ENCODE results near the gene TNRC6A.
"Not testable (repeated sequence)": the region's sequence is repeated elsewhere in the genome, so short reads cannot be mapped to it uniquely, and the experiment has no call there.

The TNRC6A gene

DNA sequence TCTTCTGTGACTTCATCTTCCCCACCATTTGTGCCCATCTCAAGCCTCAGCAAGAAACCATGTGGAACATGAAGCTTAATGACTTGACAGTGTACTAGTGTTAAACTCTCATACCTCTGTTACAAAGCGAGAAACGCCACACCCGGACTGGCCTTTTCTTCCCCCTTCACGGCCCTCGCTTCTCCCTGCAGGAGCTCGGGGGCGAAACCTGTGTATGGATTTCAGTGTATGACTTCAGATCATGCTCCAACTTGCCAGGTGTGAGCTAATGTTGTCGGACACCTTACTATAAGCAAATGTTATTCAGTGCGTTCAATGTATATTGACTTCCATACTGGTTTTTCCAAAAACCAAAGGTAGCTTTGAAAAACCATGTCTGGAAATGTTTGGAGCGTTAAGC, 96.2 kb downstream of the TNRC6A start:
- Mint-ChIP-seq H3K27ac (no peak overlapping the region), H3K9me3 (no peaks in the 10 kb centered on the region), H3K4me3 (no peak overlapping the region), H3K36me3 (ENCODE audit: low read depth) (peaks cover 30% of the 10 kb centered on the region), H3K4me1 (no peaks in the 10 kb centered on the region), H3K27me3 (no peaks in the 10 kb centered on the region)
- ATAC-seq (no peak), DNase-seq (no peak)

DNA sequence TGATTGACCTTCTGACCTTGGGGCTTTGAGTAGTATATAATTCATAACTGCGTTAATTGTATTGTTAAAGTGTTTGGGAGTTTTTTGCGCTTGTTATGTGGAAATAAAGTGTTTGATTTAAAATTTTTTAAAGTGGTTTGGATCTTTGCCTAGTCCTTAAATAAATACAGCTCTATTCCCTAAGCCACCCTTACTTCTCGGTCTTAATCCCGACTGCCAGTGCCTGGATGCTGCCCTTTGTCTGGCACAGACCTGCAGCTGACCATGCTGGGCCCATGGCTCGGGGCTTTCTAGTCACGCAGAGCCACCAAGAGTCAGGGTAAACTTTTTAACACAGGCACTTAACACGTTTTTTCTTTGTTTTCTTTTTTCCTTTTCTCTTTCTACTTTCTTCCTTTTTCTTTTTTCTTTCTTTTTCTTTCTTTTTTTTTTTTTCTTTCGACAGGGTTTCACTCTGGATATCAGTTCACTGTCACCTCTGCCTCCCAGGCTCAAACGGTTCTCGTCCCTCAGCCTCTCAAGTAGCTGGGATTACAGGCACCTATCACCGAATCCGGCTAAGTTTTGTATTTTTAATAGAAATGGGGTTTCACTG, 96.7 kb downstream of the TNRC6A start:
- ATAC-seq: no peak
- H3K9me3 Mint-ChIP-seq: no peaks in the 10 kb centered on the region
- H3K36me3 Mint-ChIP-seq (ENCODE audit: low read depth): peaks cover 30% of the 10 kb centered on the region
- no peak for DNase-seq
- H3K4me1 Mint-ChIP-seq: no peaks in the 10 kb centered on the region
- no peaks in the 10 kb centered on the region for H3K27me3 Mint-ChIP-seq
- no peak overlapping the region for H3K27ac Mint-ChIP-seq
- no peak overlapping the region for H3K4me3 Mint-ChIP-seq

DNA sequence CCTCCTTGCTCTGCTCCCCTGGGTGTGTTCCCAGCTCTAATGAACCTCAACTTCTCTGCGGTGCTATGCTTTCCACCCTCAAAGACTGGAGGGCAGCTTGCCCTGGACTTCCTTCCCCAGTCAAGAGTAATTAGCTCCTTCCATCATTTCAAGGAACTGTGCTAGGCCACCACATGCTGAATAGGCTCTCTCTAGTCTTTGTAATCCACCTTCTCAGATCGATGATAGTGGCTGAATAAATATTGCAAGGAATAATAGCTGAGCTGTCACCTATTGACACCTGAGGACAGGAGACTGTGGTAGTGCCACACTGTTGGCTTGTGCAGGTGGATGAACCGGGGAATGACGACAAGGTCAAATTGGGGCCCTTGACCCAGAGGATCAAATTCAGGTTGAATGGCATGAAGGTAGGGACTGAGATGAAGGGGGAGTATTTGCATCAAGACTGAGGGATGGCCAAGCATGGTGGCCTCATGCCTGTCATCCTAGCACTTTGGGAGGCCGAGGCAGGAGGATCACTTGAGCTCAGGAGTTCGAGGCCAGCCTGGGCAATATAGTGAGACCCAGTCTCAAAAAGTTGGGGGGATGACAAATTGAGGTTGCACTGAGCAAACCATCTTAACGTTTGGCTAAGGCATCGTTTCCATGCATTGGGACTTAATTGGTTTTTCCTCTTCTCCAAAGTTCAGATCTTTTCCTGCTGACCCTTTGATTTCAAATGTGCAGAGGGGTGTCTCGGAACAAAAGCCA, 97.5 kb downstream of the TNRC6A start:
- peaks cover 30% of the 10 kb centered on the region for H3K36me3 Mint-ChIP-seq (ENCODE audit: low read depth)
- no peak for ATAC-seq
- peak overlapping the region; percentile 17 for H3K27ac Mint-ChIP-seq
- no peaks in the 10 kb centered on the region for H3K4me1 Mint-ChIP-seq
- no peak for DNase-seq
- H3K9me3 Mint-ChIP-seq: no peaks in the 10 kb centered on the region
- H3K27me3 Mint-ChIP-seq: no peaks in the 10 kb centered on the region
- no peak overlapping the region for H3K4me3 Mint-ChIP-seq

DNA sequence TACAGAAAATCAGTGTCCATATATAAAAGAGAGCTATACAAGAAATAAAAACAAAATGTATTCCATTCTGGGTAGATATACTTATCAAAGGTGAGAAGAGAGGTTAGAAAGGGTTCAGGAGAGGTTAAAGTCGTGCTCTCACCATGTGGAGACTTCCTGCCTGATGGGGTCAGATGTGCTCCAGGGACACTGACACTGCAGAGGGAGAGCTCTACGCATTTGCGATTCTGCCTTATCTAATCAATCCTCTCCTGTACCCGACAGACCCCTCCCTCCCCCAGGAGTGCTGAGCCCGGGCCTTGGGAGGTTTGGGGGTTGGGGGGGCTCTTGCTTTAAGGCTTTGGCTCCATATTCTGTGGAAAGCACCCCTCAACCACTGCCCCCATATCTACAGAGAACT, 99.7 kb downstream of the TNRC6A start:
- Mint-ChIP-seq H3K27ac (no peak overlapping the region), H3K27me3 (no peaks in the 10 kb centered on the region), H3K4me3 (no peak overlapping the region), H3K4me1 (no peaks in the 10 kb centered on the region), H3K36me3 (ENCODE audit: low read depth) (peaks cover 23% of the 10 kb centered on the region), H3K9me3 (no peaks in the 10 kb centered on the region)
- ATAC-seq: no peak
- DNase-seq: no peak

DNA sequence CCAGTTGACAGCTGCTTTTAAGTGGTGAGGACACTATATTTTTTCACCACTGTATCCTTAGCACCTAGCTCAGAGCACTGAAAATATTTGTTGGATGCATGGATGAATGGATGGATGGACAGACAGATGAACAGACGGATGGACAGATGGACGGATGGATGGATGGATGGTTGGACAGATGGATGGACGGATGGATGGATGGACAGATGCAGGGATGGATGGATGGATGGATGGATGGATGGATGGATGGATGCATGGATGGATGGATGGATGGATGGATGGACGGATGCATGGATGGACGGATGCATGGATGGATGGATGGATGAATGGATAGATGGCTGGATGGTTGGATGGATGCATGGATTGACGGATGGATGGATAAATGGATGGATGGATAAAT, 103.9 kb downstream of the TNRC6A start:
- DNase-seq (no peak), ATAC-seq (no peak)
- no peak overlapping the region for H3K27ac Mint-ChIP-seq
- H3K27me3 Mint-ChIP-seq: no peaks in the 10 kb centered on the region
- H3K4me3 Mint-ChIP-seq: no peak overlapping the region
- no peaks in the 10 kb centered on the region for H3K9me3 Mint-ChIP-seq
- peaks cover 5% of the 10 kb centered on the region for H3K36me3 Mint-ChIP-seq (ENCODE audit: low read depth)
- H3K4me1 Mint-ChIP-seq: no peaks in the 10 kb centered on the region

DNA sequence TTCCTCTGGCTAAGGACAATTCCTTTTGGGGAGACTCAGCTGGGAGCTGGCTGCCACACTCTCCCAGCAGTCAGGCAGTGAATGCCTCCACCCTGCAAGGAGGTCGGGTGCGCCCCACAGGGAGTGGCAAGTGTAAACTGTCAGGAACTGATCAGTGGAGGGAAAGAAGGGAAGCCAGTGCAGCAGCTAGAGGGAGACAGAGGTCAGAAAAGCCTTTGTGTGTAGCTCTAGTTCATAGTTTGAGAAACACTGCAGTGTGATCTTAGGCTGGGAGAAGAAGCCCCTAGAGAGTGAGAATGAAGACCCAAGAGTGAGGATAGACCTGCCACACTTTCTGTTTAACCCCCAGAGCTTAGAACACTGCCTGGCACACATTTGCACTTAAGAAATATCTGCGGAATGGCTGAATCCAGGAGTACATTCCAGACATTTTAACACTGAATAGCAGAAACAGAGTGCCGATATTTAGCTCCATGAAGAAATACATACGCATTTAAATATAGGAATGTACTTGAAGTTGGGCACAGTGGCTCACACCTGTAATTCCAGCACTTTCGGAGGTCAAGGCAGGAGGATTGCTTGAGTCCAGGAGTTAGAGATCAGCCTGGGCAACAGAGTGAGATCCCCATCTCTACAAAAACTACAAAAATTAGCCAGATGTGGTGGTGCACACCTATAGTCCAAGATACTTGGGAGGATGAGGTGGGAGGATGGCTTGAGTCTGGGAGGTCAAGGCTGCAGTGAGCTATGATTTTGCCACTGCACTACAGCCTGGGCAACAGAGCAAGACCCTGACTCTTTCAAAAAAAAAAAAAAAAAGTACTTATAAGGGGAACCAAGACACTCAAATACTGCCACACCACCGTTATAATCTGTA, 105.2 kb downstream of the TNRC6A start:
- Mint-ChIP-seq H3K4me1 (no peaks in the 10 kb centered on the region), H3K4me3 (no peak overlapping the region)

DNA sequence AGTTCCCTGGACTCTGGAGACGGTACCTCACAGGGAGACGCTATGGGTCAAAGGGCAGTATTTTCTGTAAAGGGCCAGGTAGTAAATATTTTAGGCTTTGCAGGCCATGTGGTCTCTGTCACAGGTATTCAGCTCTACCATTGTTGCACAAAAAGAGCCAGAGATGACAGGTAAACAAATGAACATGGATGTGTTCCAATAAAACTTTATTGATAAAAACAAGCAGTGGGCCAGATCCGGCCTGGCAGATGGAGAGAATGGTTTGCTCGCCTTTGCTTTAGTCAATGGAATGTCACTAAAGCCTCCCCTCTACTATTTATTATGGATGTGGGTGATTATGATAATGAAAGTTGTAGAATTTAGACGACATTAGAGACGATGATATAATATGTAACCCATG, 107.4 kb downstream of the TNRC6A start:
- Mint-ChIP-seq H3K4me3 (no peak overlapping the region), H3K36me3 (ENCODE audit: low read depth) (peaks cover 5% of the 10 kb centered on the region), H3K27ac (no peak overlapping the region), H3K9me3 (no peaks in the 10 kb centered on the region), H3K4me1 (no peaks in the 10 kb centered on the region), H3K27me3 (no peaks in the 10 kb centered on the region)
- ATAC-seq (no peak), DNase-seq (no peak)

More for the DNA sequence above, 105.2 kb downstream of the TNRC6A start:
- DNase-seq (no peak), ATAC-seq (peak; percentile 63)
- peaks cover 5% of the 10 kb centered on the region for H3K36me3 Mint-ChIP-seq (ENCODE audit: low read depth)
- no peaks in the 10 kb centered on the region for H3K27me3 Mint-ChIP-seq
- H3K9me3 Mint-ChIP-seq: no peaks in the 10 kb centered on the region
- no peak overlapping the region for H3K27ac Mint-ChIP-seq

DNA sequence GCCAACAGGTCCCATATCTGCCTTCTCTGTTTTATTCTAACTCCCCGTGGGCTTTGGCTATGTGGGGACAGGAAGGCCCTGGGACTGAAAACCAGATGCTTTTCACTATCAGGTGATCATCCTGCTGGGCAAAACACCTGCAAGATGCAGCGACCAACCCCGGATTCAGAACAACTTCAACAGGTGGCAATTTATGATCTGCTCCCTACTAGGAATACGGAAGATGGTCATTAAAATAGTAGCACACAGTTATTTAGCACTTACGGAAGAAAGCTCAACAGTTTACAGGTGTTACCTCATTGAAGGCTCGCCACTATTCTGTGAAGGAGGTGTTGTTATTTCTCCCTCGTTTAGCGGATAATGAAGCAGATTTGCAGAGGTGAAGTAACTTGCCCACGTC, 108.5 kb downstream of the TNRC6A start:
- no peaks in the 10 kb centered on the region for H3K27me3 Mint-ChIP-seq
- H3K27ac Mint-ChIP-seq: no peak overlapping the region
- no peaks in the 10 kb centered on the region for H3K4me1 Mint-ChIP-seq
- ATAC-seq (no peak), DNase-seq (no peak)
- H3K9me3 Mint-ChIP-seq: no peaks in the 10 kb centered on the region
- H3K36me3 Mint-ChIP-seq (ENCODE audit: low read depth): peaks cover 2% of the 10 kb centered on the region
- no peak overlapping the region for H3K4me3 Mint-ChIP-seq

DNA sequence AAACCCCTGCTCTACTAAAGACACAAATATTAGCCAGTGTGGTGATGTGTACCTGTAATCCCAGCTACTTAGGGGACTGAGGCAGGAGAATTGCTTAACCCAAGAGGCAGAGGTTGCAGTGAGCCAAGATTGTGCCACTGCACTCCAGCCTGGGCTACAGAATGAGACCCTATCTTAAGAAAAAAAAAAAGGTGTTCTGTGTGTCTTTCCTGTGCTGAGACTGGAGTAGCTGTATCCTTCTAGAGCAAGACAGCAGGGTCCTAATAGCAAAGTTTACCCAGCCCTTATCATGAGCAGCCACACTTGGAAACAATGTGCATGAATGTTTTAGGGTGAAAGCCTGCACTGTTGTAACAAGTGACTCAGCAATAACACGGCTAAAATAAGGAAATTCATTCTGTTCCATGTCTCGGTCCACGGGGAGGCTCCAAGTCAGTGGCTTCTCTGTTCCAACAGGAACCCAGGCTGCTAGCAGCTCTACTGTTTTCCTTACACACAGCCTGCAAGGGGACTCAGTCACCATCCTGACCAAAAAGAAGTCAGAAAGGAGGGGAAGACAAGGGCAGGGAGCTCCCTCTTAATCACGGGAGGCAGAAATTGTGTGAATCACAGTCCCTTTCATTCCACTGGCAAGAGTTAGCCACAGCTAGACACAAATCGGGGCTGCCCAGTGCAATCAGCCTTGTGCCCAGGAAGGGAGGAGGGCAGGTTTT, 109.3 kb downstream of the TNRC6A start:
- DNase-seq: no peak
- Mint-ChIP-seq H3K4me1 (no peaks in the 10 kb centered on the region), H3K36me3 (ENCODE audit: low read depth) (peaks cover 4% of the 10 kb centered on the region), H3K27me3 (no peaks in the 10 kb centered on the region), H3K27ac (no peak overlapping the region), H3K4me3 (no peak overlapping the region), H3K9me3 (no peaks in the 10 kb centered on the region)
- ATAC-seq: peak; percentile 15

DNA sequence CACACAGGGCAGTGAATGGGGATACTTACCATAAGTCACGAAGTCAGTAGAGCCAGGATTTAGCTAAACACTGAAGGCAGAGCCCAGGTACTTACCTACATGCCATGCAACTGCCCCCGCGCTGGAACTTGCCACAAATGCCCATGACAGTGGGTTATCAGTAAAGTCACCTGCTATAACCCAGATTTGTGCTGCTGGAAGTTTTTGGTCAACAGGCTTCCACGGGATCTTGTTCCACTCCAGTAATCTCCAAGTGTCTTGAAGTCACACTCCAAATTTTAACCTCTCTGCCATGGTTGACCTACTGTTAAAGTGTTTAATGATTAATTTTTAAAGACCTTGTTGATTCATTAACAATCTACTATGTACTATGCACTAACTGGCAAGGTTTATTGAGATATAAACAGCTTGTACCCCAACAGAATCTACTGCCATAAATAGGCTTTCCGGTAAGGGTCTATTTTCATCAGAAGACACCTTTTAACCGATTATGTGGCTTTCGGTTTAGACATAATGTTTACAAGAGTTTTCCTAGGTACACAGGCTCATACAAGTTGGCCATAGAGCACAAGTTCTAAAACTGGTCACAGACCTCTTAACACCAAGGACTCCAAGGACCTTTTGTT, 110.0 kb downstream of the TNRC6A start:
- H3K9me3 Mint-ChIP-seq: no peaks in the 10 kb centered on the region
- DNase-seq (no peak), ATAC-seq (no peak)
- no peak overlapping the region for H3K27ac Mint-ChIP-seq
- H3K27me3 Mint-ChIP-seq: no peaks in the 10 kb centered on the region
- H3K4me3 Mint-ChIP-seq: no peak overlapping the region
- H3K36me3 Mint-ChIP-seq (ENCODE audit: low read depth): peaks cover 4% of the 10 kb centered on the region
- H3K4me1 Mint-ChIP-seq: no peaks in the 10 kb centered on the region

DNA sequence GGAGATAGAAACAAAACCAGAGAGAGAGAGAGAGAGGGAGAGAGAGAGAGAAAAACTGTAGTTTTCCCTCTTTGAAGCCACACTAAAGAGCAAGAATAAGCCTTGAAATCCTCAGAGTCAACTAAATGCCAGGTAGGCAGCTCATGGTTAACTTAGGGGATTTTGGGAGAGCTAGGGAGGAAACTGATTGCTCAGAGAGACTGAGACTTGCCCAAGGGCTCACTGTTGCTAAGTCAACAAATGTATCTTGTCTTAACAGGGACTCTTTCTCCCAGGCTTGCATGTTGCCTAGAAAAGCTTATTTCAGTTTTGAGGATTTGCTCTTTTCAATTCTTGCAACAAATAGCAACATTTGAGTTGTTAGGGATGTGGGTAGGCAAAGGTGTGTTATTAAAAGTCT, 111.8 kb downstream of the TNRC6A start:
- no peak for ATAC-seq

DNA sequence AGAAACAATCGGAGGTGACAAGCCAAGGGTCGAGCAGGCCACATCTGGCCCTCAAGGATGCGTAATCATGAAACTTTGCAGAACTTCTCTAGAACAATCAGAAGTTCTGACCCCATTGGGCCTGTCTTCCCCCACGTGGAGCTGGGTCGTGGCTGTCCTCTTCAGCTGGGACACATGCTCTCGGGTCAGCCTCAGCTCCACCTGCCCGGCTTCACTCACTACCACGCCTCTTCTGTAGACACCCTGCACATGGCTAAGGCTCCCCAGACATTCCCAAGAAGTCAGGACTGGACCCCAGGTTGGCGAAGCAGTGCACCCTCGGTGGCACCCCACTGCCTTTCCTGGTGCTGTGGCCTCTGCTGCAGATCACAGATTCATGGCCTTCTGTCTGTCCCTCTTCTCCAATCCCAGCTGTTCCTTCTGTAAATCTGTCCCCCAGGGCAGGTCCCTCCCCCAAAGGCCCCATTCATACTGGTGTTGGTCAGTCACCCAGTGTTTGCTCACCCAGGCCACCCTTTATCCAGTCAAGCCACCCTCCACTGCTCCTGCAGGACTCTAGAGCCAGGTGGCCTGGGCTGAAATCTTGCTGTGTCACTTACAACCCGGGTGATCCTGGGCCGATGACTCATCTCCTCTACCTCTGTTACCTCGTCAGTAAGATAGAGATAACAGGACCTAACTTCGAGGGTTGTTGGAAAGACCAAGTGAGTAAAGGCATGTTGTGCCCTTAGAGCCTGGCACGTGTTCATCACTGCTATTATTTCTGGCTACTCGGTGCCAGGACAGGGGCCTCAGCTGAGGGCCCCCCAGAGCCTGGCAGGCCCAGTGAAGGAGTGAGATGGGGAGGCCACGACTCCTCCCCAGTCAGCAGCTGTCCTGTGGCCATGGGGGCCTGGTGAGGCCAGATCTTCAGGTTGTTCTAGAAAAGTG, 114.9 kb downstream of the TNRC6A start:
- H3K36me3 Mint-ChIP-seq (ENCODE audit: low read depth): peaks cover 2% of the 10 kb centered on the region
- H3K27ac Mint-ChIP-seq: no peak overlapping the region
- ATAC-seq: no peak
- H3K27me3 Mint-ChIP-seq: no peaks in the 10 kb centered on the region
- H3K4me1 Mint-ChIP-seq: no peaks in the 10 kb centered on the region
- H3K4me3 Mint-ChIP-seq: no peak overlapping the region
- no peak for DNase-seq
- H3K9me3 Mint-ChIP-seq: no peaks in the 10 kb centered on the region

More for the DNA sequence above, 111.8 kb downstream of the TNRC6A start:
- Mint-ChIP-seq H3K9me3 (no peaks in the 10 kb centered on the region), H3K4me1 (no peaks in the 10 kb centered on the region), H3K27ac (no peak overlapping the region), H3K27me3 (no peaks in the 10 kb centered on the region), H3K4me3 (no peak overlapping the region), H3K36me3 (ENCODE audit: low read depth) (peaks cover 4% of the 10 kb centered on the region)
- DNase-seq: no peak

DNA sequence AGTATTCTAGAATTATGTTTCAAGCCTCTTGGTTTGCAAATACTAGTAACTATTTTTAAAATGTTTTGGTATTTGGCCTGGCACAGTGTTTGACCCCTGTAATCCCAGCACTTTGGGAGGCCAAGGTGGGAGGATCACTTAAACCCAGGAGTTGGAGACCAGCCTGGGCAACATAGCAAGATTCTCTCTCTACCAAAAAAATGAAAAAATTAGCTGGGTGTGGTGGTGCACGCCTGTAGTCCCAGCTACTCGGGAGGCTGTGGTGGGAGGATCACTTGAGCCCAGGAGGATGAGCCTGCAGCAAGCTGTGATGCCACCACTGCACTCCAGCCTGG, 115.5 kb downstream of the TNRC6A start:
- H3K36me3 Mint-ChIP-seq (ENCODE audit: low read depth); H3K27me3 Mint-ChIP-seq; ATAC-seq; H3K4me3 Mint-ChIP-seq; H3K4me1 Mint-ChIP-seq; H3K9me3 Mint-ChIP-seq; DNase-seq; H3K27ac Mint-ChIP-seq: not testable (repeated sequence)
